ENCODE results near the gene CD160.

CD160 gene

DNA sequence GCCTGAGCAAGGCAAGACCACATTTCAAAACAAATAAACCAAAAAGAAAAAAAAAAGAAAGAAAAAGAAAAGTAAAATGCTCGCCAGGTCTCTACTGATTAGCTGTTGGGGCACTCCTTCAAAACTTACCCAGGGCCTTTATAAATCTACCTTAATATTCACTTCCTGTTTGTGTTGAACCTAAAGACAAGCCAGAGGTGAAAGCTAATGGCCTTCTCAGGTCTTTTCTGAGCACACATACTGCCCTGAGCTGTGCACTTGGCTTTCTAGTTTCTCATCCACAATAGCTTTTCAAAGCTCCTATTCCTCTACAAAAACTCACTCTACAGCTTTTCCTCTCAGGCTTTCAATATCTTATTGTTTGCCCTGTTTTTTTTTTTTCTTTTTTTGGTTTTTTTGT lies 54.1 kb downstream of the CD160 start:
- peaks cover 32% of the 10 kb centered on the region for H3K36me3 ChIP-seq (ENCODE audit: insufficient read depth, low read length)
- H3K4me3 ChIP-seq = no peak overlapping the region
- no peaks in the 10 kb centered on the region for H3K9me3 ChIP-seq (ENCODE audit: low read depth, low read length)
- TF ChIP-seq FOXP2 (optimal IDR thresholded peaks at IDR 0.05; ENCODE audit: control extremely low read depth, extremely low read length, insufficient read depth) (no peak), EZH2 (IDR thresholded peaks at IDR 0.05) (no peak), POLR2AphosphoS5 (IDR thresholded peaks at IDR 0.05; ENCODE audit: borderline replicate concordance, low read depth, low read length) (no peak)
- no peak overlapping the region for H3K27ac ChIP-seq
- no peak for DNase-seq (ENCODE audit: low read depth, low spot score)
- no peak overlapping the region for H3K9ac ChIP-seq (ENCODE audit: insufficient read length)

GRCh38 chr1:145777357-145778145 lies 58.3 kb downstream of the CD160 start:
- Histone ChIP-seq H3K27ac (peak overlapping the region; percentile 87), H3K9me3 (ENCODE audit: low read depth, low read length) (no peaks in the 10 kb centered on the region), H3K36me3 (ENCODE audit: insufficient read depth, low read length) (peaks cover 16% of the 10 kb centered on the region), H3K9ac (ENCODE audit: insufficient read length) (peak overlapping the region; percentile 53), H3K4me3 (peak overlapping the region; percentile 26; the same call in 1 of the 2 replicates)
- no peak for TF ChIP-seq POLR2AphosphoS5 (IDR thresholded peaks at IDR 0.05; ENCODE audit: borderline replicate concordance, low read depth, low read length)
- TF ChIP-seq FOXP2 (optimal IDR thresholded peaks at IDR 0.05; ENCODE audit: control extremely low read depth, extremely low read length, insufficient read depth) = no peak
- TF ChIP-seq EZH2 (IDR thresholded peaks at IDR 0.05) = no peak
- DNase-seq (ENCODE audit: low read depth, low spot score) = no peak

- DNase-seq (ENCODE audit: low read depth, low spot score) = no peak
- peak overlapping the region; percentile 53 for H3K9ac ChIP-seq (ENCODE audit: insufficient read length)
- H3K4me3 ChIP-seq = peak overlapping the region; percentile 26; the same call in 1 of the 2 replicates
- H3K27ac ChIP-seq = peak overlapping the region; percentile 87
- TF ChIP-seq EZH2 (IDR thresholded peaks at IDR 0.05) (no peak), FOXP2 (optimal IDR thresholded peaks at IDR 0.05; ENCODE audit: control extremely low read depth, extremely low read length, insufficient read depth) (no peak)
- peaks cover 10% of the 10 kb centered on the region; the same call in 1 of the 2 replicates for H3K36me3 ChIP-seq (ENCODE audit: insufficient read depth, low read length)
- H3K9me3 ChIP-seq (ENCODE audit: low read depth, low read length) = no peaks in the 10 kb centered on the region
Observed at GRCh38 chr1:145778146-145778540, 58.8 kb downstream of the CD160 start.

- DNase-seq (ENCODE audit: low read depth, low spot score) = no peak
- no peak overlapping the region for H3K27ac ChIP-seq
- H3K36me3 ChIP-seq (ENCODE audit: insufficient read depth, low read length) = no peaks in the 10 kb centered on the region
- H3K9me3 ChIP-seq (ENCODE audit: low read depth, low read length) = no peaks in the 10 kb centered on the region
- H3K4me3 ChIP-seq = no peak overlapping the region
- TF ChIP-seq EZH2 (IDR thresholded peaks at IDR 0.05) (no peak), POLR2AphosphoS5 (IDR thresholded peaks at IDR 0.05; ENCODE audit: borderline replicate concordance, low read depth, low read length) (no peak), FOXP2 (optimal IDR thresholded peaks at IDR 0.05; ENCODE audit: control extremely low read depth, extremely low read length, insufficient read depth) (no peak)
- no peak overlapping the region for H3K9ac ChIP-seq (ENCODE audit: insufficient read length)
Observed at GRCh38 chr1:145782272-145783099, 63.2 kb downstream of the CD160 start.

DNA sequence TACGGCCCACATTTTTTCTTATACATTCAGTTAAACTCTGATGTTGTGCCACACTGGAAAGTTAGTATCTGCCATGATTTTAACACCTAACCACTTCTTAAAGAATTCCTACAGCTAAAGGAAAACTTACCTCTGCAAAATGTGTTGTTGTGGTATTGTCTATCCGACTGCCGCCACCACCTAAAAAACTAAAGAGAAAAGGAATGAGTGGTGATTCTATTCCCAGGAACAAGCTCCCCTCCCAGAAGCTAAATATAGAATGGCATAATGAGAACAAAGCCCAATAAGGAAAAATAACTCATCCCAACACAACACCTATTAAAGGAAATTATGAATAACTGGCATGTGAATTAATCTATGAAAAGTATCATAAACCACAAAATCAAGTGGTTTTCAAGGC lies 65.1 kb downstream of the CD160 start:
- Histone ChIP-seq H3K4me3 (no peak overlapping the region), H3K9me3 (ENCODE audit: low read depth, low read length) (no peaks in the 10 kb centered on the region), H3K36me3 (ENCODE audit: insufficient read depth, low read length) (peaks cover 9% of the 10 kb centered on the region; the same call in 1 of the 2 replicates), H3K9ac (ENCODE audit: insufficient read length) (no peak overlapping the region), H3K27ac (no peak overlapping the region)
- DNase-seq (ENCODE audit: low read depth, low spot score) = no peak
- TF ChIP-seq POLR2AphosphoS5 (IDR thresholded peaks at IDR 0.05; ENCODE audit: borderline replicate concordance, low read depth, low read length) = no peak

DNA sequence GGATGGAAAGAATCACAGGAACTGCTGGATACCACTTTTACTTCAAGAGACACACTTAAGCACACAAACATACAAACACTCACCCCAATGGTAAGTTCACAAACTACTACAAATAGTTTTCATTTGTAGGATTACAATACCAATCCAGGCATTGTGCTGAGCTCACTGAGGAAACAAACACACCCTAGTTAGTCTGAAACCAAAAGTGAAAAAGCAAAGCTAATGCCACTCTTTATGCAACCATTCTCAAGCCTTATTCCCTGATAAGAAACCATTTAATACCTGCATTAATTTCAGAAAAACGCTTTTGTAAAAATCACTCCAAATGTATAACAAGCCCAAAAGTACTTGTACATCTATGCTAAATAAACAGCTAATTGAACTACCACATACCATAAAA lies 66.2 kb downstream of the CD160 start:
- H3K9ac ChIP-seq (ENCODE audit: insufficient read length) = no peak overlapping the region
- H3K9me3 ChIP-seq (ENCODE audit: low read depth, low read length) = no peaks in the 10 kb centered on the region
- no peak for TF ChIP-seq FOXP2 (optimal IDR thresholded peaks at IDR 0.05; ENCODE audit: control extremely low read depth, extremely low read length, insufficient read depth)
- no peak for TF ChIP-seq POLR2AphosphoS5 (IDR thresholded peaks at IDR 0.05; ENCODE audit: borderline replicate concordance, low read depth, low read length)
- TF ChIP-seq EZH2 (IDR thresholded peaks at IDR 0.05) = no peak
- H3K36me3 ChIP-seq (ENCODE audit: insufficient read depth, low read length) = peaks cover 9% of the 10 kb centered on the region; the same call in 1 of the 2 replicates
- no peak overlapping the region for H3K27ac ChIP-seq
- no peak overlapping the region for H3K4me3 ChIP-seq
- DNase-seq (ENCODE audit: low read depth, low spot score) = no peak

- peak overlapping the region; percentile 13 for H3K27ac ChIP-seq
- DNase-seq (ENCODE audit: low read depth, low spot score) = no peak
- TF ChIP-seq EZH2 (IDR thresholded peaks at IDR 0.05) = no peak
- no peak for TF ChIP-seq FOXP2 (optimal IDR thresholded peaks at IDR 0.05; ENCODE audit: control extremely low read depth, extremely low read length, insufficient read depth)
- no peak for TF ChIP-seq POLR2AphosphoS5 (IDR thresholded peaks at IDR 0.05; ENCODE audit: borderline replicate concordance, low read depth, low read length)
- no peak overlapping the region for H3K9ac ChIP-seq (ENCODE audit: insufficient read length)
- no peaks in the 10 kb centered on the region for H3K9me3 ChIP-seq (ENCODE audit: low read depth, low read length)
- H3K4me3 ChIP-seq = no peak overlapping the region
- H3K36me3 ChIP-seq (ENCODE audit: insufficient read depth, low read length) = peaks cover 9% of the 10 kb centered on the region; the same call in 1 of the 2 replicates
Observed at GRCh38 chr1:145786271-145786670, 67.0 kb downstream of the CD160 start.

DNA sequence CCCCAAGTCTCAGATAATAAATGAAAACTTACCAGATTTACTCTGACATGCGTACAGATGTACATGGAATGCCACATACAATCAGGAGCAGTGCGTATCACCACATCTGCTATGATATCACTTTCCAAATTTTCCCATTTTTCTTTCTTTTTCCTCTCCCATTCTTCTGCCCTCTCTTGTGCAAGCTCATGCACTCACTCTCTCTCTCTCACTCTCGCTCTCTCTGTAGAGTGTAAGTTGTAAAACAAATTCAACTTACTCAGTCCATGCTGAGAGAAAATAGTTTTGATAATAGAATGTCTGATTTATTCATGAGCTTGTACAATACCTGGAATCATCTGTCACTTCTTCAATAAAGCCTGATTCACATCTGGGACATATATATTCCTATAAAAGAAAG lies 69.3 kb downstream of the CD160 start:
- H3K9ac ChIP-seq (ENCODE audit: insufficient read length) = no peak overlapping the region
- peaks cover 9% of the 10 kb centered on the region; the same call in 1 of the 2 replicates for H3K36me3 ChIP-seq (ENCODE audit: insufficient read depth, low read length)
- TF ChIP-seq FOXP2 (optimal IDR thresholded peaks at IDR 0.05; ENCODE audit: control extremely low read depth, extremely low read length, insufficient read depth) = no peak
- no peak for TF ChIP-seq POLR2AphosphoS5 (IDR thresholded peaks at IDR 0.05; ENCODE audit: borderline replicate concordance, low read depth, low read length)
- TF ChIP-seq EZH2 (IDR thresholded peaks at IDR 0.05) = no peak
- H3K27ac ChIP-seq = 0 out of 2 replicates have a peak overlapping the region, but pooled peaks have one; percentile 28
- no peaks in the 10 kb centered on the region for H3K9me3 ChIP-seq (ENCODE audit: low read depth, low read length)
- DNase-seq (ENCODE audit: low read depth, low spot score) = no peak
- no peak overlapping the region for H3K4me3 ChIP-seq
